ENCODE results near the gene UBE2F. TPM values are rescaled to one million over a fixed set of nuclear protein-coding genes. Genes with fewer than 3 reads are reported as not detected.

Gene UBE2F
- total and polyA plus RNA-seq, 2 of the 13 experiments (the other 11 are each of a cell fraction or from before 2014, with no cell fraction given): 35.4 to 73.1 TPM

DNA sequence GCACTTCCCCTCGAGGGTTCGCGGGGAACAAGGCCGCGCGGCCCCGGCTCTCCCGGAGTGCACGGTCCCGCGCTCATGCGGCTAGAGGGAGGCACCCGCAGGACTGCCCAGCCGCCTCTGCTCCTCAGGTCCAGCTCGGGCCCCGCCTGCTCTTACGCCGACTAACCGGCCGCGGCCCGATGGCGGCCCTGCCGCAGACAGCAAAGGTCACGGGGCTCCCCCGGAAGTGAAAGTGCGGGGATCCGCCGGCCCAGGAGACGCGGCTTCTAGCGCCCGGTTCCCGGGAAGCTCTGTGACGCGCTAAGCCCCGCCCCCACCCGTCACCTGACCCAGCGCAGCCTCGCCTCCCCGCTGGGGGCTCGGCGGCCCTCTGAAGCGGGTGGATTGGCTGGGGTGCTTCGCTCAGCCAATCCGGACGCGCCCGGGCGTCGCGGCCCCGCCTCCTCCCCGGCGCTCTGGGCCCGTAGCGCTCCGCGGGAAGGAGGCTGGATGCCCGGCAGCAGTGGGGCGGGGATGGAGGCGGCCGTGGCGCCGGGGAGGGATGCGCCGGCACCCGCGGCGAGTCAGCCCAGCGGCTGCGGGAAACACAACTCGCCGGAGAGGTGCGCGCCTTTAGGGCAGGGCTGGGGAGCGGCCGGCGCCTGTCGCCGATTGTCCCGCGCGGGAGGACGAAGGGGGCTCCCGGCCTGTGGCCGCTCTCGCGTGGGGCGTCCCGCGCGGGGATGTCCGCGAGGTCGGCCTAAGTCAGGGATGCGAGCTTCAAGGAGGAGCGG is 93.9 kb downstream of the UBE2F start, which contains the start of gene SCLY (continued):
- TF ChIP-seq ZBTB8A (CRISPR knock-in tag; IDR thresholded peaks at IDR 0.05; ENCODE audit: borderline replicate concordance, low read depth) (0 out of 2 replicates have a peak, but pooled peaks have one; percentile 55), ZBTB14 (CRISPR knock-in tag; IDR thresholded peaks at IDR 0.05) (peak; percentile 60; the same call in 1 of the 2 replicates), GMEB1 (CRISPR knock-in tag; IDR thresholded peaks at IDR 0.05; ENCODE audit: borderline replicate concordance) (peak; percentile 90), ZNF383 (CRISPR knock-in tag; IDR thresholded peaks at IDR 0.05; ENCODE audit: borderline replicate concordance) (no peak), RFX5 (IDR thresholded peaks at IDR 0.05; ENCODE audit: low read depth, low read length) (peak; percentile 78; the same call in 1 of the 2 replicates), PRPF4 (IDR thresholded peaks at IDR 0.05; ENCODE audit: low read depth, low read length, poor library complexity, severe bottlenecking) (no peak), SMARCC2 (IDR thresholded peaks at IDR 0.05) (no peak), KIAA2018 (CRISPR knock-in tag; IDR thresholded peaks at IDR 0.05; ENCODE audit: borderline replicate concordance) (no peak), ZSCAN20 (CRISPR knock-in tag; IDR thresholded peaks at IDR 0.05; ENCODE audit: borderline replicate concordance) (0 out of 2 replicates have a peak, but pooled peaks have one; percentile 57), HIC2 (CRISPR knock-in tag; IDR thresholded peaks at IDR 0.05; ENCODE audit: low read depth) (no peak), FOXO1 (CRISPR knock-in tag; IDR thresholded peaks at IDR 0.05) (peak; percentile 60; the same call in 1 of the 2 replicates)
- TF ChIP-seq, protein P1, sequence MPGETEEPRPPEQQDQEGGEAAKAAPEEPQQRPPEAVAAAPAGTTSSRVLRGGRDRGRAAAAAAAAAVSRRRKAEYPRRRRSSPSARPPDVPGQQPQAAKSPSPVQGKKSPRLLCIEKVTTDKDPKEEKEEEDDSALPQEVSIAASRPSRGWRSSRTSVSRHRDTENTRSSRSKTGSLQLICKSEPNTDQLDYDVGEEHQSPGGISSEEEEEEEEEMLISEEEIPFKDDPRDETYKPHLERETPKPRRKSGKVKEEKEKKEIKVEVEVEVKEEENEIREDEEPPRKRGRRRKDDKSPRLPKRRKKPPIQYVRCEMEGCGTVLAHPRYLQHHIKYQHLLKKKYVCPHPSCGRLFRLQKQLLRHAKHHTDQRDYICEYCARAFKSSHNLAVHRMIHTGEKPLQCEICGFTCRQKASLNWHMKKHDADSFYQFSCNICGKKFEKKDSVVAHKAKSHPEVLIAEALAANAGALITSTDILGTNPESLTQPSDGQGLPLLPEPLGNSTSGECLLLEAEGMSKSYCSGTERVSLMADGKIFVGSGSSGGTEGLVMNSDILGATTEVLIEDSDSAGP (CRISPR knock-in tag; IDR thresholded peaks at IDR 0.05; ENCODE audit: borderline replicate concordance): peak; percentile 96; the same call in 1 of the 2 replicates
